Retinal pigment epithelial cell (primary cell): Measurements from ENCODE around the gene ELAVL3.

Source experiments
- DNase-seq: peaks from one replicate; pipeline ENCODE4 v3.0.0-alpha.2; 2010; ENCODE audit warnings: low read depth
- H3K4me3 ChIP-seq: 2 replicates; pipeline ENCODE4 v1.5.1; 2011; ENCODE audit warnings: mild to moderate bottlenecking, low read length, control low read depth, moderate library complexity
- CTCF ChIP-seq: conservative IDR thresholded peaks from 2 replicates; pipeline ENCODE4 v1.5.1; 2011; ENCODE audit warnings: low read depth, low read length, control low read depth, inconsistent platforms

The ELAVL3 gene

DNA sequence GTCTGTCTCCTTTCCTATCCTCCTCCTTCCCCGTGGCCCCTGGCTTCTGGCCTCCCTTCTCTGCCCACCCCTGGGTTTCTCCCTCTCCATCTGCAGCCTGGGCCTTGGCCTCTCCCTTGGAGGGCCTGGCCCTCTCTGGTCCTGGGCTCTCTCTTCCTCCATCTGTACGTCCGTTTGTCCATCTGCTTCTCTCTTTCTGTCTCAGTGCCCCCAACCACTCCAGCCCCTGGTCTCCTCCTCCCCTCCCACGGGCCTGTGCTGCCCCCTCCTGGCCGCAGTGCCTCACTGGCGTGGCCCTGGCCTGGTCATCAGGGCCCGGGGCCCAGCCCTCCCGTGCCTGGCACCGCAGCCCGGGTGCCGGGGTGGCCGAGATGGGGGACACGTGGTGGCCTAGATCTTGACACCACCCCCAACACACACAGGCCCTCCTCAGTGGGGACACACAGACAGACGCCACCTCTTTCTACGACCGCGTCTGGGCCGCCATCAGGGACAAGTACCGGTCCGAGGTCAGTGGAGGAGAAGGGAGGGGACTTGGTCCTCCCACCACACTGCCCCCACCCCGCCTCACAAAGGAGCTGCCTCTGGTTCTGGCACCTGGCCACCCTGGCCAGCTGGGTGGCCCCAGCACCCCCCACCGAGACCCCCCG, 34.1 kb downstream of the ELAVL3 start:
- peak; percentile 90 for TF ChIP-seq CTCF
- no peak for DNase-seq
- H3K4me3 ChIP-seq = no peak overlapping the region

- DNase-seq = no peak
- no peak for TF ChIP-seq CTCF
- H3K4me3 ChIP-seq = no peak overlapping the region
Measured at GRCh38 chr19:11446271-11446651, 34.6 kb downstream of the ELAVL3 start.

- no peak for DNase-seq
- no peak overlapping the region for H3K4me3 ChIP-seq
- no peak for TF ChIP-seq CTCF
Measured at GRCh38 chr19:11445141-11445540, 35.7 kb downstream of the ELAVL3 start.

- DNase-seq = no peak
- no peak for TF ChIP-seq CTCF
- H3K4me3 ChIP-seq = no peak overlapping the region
Measured at GRCh38 chr19:11444059-11444458, 36.8 kb downstream of the ELAVL3 start.

DNA sequence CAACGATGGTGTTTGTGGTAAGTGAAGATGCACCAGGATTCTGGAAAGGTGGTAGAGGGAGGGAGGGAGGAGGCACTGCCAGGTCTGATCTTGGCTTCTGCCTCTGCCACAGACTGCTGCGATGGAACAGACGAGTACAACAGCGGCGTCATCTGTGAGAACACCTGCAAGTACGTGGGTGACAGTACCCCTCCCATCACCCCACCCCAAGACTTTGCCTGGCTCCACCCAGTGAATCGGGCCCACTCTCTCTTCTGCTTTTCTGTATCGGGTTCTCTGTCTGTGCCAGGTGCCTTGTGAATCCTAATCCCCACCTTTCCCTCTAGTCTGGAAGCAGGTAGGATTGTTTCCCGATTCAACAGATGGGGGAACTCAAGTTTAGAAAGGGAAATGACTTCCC, 42.9 kb downstream of the ELAVL3 start:
- no peak overlapping the region for H3K4me3 ChIP-seq
- no peak for TF ChIP-seq CTCF
- DNase-seq = no peak

DNA sequence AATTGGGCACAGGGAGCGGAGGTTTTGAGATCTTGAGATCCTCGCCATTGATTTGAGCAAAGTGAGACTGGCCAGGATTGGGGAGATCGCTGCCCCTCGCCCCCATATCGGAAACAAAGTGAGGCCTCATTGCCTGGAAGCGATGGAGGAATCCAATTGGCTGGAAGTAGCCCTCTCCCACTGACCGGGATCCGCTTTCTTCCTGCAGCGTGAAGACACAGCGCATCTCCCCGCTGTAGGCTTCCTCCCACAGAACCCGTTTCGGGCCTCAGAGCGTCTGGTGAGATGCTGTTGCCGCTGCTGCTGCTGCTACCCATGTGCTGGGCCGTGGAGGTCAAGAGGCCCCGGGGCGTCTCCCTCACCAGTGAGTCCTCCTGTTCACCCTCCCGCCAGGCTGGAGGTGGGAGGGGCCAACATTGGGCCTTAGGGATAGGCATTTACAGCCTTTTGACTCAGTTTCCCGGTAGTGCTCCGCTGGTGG, 45.0 kb downstream of the ELAVL3 start:
- no peak for DNase-seq
- H3K4me3 ChIP-seq = peak overlapping the region; percentile 98
- no peak for TF ChIP-seq CTCF

- DNase-seq = peak; percentile 99
- H3K4me3 ChIP-seq = peak within 1 kb of the TSS; percentile 98
- TF ChIP-seq CTCF = peak; percentile 87
Measured at GRCh38 chr19:11435057-11435832, 45.6 kb downstream of the ELAVL3 start, which contains the start of the genes ODAD3 and PRKCSH. Gene ODAD3, minus strand, starts transcription at chr19:11435121. Its CDS starts 105 bp downstream, at chr19:11435016. Gene PRKCSH, plus strand, starts transcription at chr19:11435635. Its CDS starts 483 bp downstream, at chr19:11436118.
